ENCODE data around the gene FAM180A. TPM values are rescaled to one million over a fixed set of nuclear protein-coding genes. Genes with fewer than 3 reads are reported as not detected.
A peak's percentile ranks its signal among the peaks of the same experiment; 100 is the strongest.

Gene FAM180A
- total and polyA plus RNA-seq, 9 of the 15 experiments (the other 6 are each of a cell fraction or from before 2014, with no cell fraction given): not detected

GRCh38 chr7:135710417-135711138, 38.0 kb downstream of the FAM180A start:
- ATAC-seq (peak; percentile 88), FAIRE-seq (peak; percentile 64), DNase-seq (ENCODE audit: extremely low read depth in 1 of 4, low spot score in 3 of 4) (peak; percentile 78 to 93 (median 92))
- peaks cover 25 to 40% of the 10 kb centered on the region in 2 experiments; a peak in 4 of 5 replicates for H3K27me3 ChIP-seq (ENCODE audit: control insufficient read depth in 2 of 2, insufficient read depth in 2 of 2, low read length in 2 of 2)
- intact Hi-C loops (cut with micrococcal nuclease) (loop anchor here (1.0 kb wide), 2 partner anchors 37 to 89 kb away; no protein-coding TSS in a partner anchor), in situ Hi-C loops (cut with MboI) (no loop called here)
- 12% methylated on average over 9 of the region's 11 CpGs for WGBS (ENCODE audit: insufficient coverage, low coverage, missing lambda C conversion rate)
- no peak overlapping the region; the same call in 2 of the 3 replicates for H3K27ac ChIP-seq (ENCODE audit: extremely low read depth, low read depth, low read length)
- BruUV-seq (replicated peaks): no TSS peak
- H3K9me1 ChIP-seq (ENCODE audit: control insufficient read depth, insufficient read depth, low read length): no peaks in the 10 kb centered on the region
- peaks cover 2 to 14% of the 10 kb centered on the region in 2 experiments; a peak in 3 of 5 replicates for H3K4me1 ChIP-seq (replicated peaks in 1 of 2; ENCODE audit: control insufficient read depth in 2 of 2, insufficient read depth in 2 of 2, low read length in 2 of 2)
- ChIA-PET POLR2A (interaction anchor here (0.6 to 1.6 kb wide), 3 partner anchors 9 to 48 kb away, joined by 3 to 4 read pairs (median 3); partner anchors contain the start of gene STMP1), CTCF (ENCODE audit: low intra/inter-chr PET ratio) (interaction anchor here (0.5 kb wide), 1 partner anchor 155 kb away, joined by 3 read pairs; no protein-coding TSS in a partner anchor)
- peak overlapping the region; percentile 88 for H3K4me2 ChIP-seq (ENCODE audit: insufficient read depth, low read length)
- H3K79me2 ChIP-seq (ENCODE audit: control insufficient read depth, insufficient read depth, low read length): no peaks in the 10 kb centered on the region
- H3K36me3 ChIP-seq (ENCODE audit: control insufficient read depth, insufficient read depth, low read length): no peaks in the 10 kb centered on the region
- no peaks in the 10 kb centered on the region for H4K20me1 ChIP-seq (replicated peaks; ENCODE audit: control insufficient read depth, insufficient read depth, low read length)
- H3K9me3 ChIP-seq (replicated peaks; ENCODE audit: control insufficient read depth, insufficient read depth, low read depth, low read length): no peaks in the 10 kb centered on the region
- peak overlapping the region; percentile 22 to 23; a peak in 2 of 4 replicates for H3K9ac ChIP-seq (ENCODE audit: insufficient read depth in 1 of 2, low read depth in 2 of 2, low read length in 2 of 2)
- peak overlapping the region; percentile 95 for H2AFZ ChIP-seq (ENCODE audit: low read depth, low read length)
- H3K4me3 ChIP-seq: peak overlapping the region; percentile 33
- TF ChIP-seq YY1 (IDR thresholded peaks at IDR 0.05; ENCODE audit: borderline replicate concordance in 1 of 3, control insufficient read depth in 1 of 3, extremely low read depth in 1 of 3, insufficient read depth in 3 of 3, insufficient read length in 1 of 3, insufficient replicate concordance in 2 of 3, low read depth in 1 of 3, low read length in 2 of 3) (peak in 1 of 3 experiments; percentile 22), SPI1 (IDR thresholded peaks at IDR 0.05; ENCODE audit: borderline replicate concordance, low read depth, low read length) (peak; percentile 82), PRDM10 (IDR thresholded peaks at IDR 0.05; ENCODE audit: partially characterized antibody) (peak; percentile 57), EGR1 (conservative IDR thresholded peaks at IDR 0.05) (peak; percentile 47), KLF1 (tag; IDR thresholded peaks at IDR 0.05) (no peak), CTCF (IDR thresholded peaks at IDR 0.05 in 2 of 3, conservative IDR thresholded peaks at IDR 0.05 in 1 of 3; ENCODE audit: insufficient read depth in 2 of 3, low read depth in 1 of 3, low read length in 3 of 3) (peak; percentile 63 to 72 (median 68)), ATF7 (IDR thresholded peaks at IDR 0.05) (no peak), ZNF740 (CRISPR knock-in tag; IDR thresholded peaks at IDR 0.05) (no peak; the same call in 1 of the 2 replicates), ZNF740 (tag; IDR thresholded peaks at IDR 0.05) (peak in 1 of 2 experiments; percentile 95; a peak in 2 of 4 replicates)

Measured in K562 (cell line).